ENCODE measurements around the gene AIPL1.

Gene AIPL1

DNA sequence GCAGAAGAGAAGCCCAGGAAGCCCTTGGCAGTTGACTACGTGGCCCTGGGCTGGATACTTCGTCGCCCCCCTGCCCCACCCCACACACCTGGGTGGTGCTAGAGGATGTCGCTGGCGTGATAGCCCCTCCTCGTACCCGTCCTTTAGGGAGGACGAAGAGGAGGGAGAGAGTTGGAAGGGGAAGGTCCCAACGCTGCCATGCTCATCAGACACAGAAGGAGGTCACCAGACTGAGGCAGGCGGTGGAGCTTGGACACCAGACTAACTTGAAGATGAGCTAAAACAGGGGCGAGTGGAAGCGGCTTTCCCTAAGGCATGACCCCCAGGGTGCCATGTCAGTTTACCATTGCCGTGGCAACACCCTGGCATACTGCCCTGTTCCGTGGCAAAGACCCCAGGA is 11.0 kb downstream of the AIPL1 start:
- TF ChIP-seq, protein P1, sequence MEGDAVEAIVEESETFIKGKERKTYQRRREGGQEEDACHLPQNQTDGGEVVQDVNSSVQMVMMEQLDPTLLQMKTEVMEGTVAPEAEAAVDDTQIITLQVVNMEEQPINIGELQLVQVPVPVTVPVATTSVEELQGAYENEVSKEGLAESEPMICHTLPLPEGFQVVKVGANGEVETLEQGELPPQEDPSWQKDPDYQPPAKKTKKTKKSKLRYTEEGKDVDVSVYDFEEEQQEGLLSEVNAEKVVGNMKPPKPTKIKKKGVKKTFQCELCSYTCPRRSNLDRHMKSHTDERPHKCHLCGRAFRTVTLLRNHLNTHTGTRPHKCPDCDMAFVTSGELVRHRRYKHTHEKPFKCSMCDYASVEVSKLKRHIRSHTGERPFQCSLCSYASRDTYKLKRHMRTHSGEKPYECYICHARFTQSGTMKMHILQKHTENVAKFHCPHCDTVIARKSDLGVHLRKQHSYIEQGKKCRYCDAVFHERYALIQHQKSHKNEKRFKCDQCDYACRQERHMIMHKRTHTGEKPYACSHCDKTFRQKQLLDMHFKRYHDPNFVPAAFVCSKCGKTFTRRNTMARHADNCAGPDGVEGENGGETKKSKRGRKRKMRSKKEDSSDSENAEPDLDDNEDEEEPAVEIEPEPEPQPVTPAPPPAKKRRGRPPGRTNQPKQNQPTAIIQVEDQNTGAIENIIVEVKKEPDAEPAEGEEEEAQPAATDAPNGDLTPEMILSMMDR (IDR thresholded peaks at IDR 0.05; ENCODE audit: low read length) = no peak
- TF ChIP-seq EZH2 (IDR thresholded peaks at IDR 0.05; ENCODE audit: borderline replicate concordance, low read length) = no peak
- H2AFZ ChIP-seq (ENCODE audit: low read length) = no peak overlapping the region
- no peaks in the 10 kb centered on the region for H3F3A ChIP-seq (ENCODE audit: insufficient read depth, low read length)
- H3K9ac ChIP-seq (ENCODE audit: low read length) = no peak overlapping the region
- H3K27ac ChIP-seq (ENCODE audit: low read depth, low read length, poor library complexity, severe bottlenecking) = no peak overlapping the region
- H3K4me2 ChIP-seq (ENCODE audit: low read length) = no peak overlapping the region
- H3K27me3 ChIP-seq (ENCODE audit: insufficient read depth, low read length) = 0 out of 2 replicates have a peak, but pooled peaks cover 5% of the 10 kb centered on the region
- no peaks in the 10 kb centered on the region for H4K20me1 ChIP-seq (ENCODE audit: insufficient read depth, low read length)
- no peak overlapping the region for H3K4me3 ChIP-seq (ENCODE audit: low read depth, low read length, poor library complexity, severe bottlenecking)
- H3K36me3 ChIP-seq (ENCODE audit: insufficient read depth, low read length) = no peaks in the 10 kb centered on the region
- H3K4me1 ChIP-seq (ENCODE audit: insufficient read depth, low read length, severe bottlenecking) = no peaks in the 10 kb centered on the region
- H3K79me2 ChIP-seq (ENCODE audit: insufficient read depth, low read length) = no peaks in the 10 kb centered on the region
- no peaks in the 10 kb centered on the region for H3K9me2 ChIP-seq (ENCODE audit: low read depth, low read length)
- no peaks in the 10 kb centered on the region for H3K9me3 ChIP-seq (ENCODE audit: low read length)

- H3K4me2 ChIP-seq (ENCODE audit: low read length) = no peak overlapping the region
Observed at GRCh38 chr17:6422654-6423241, 12.2 kb downstream of the AIPL1 start.

DNA sequence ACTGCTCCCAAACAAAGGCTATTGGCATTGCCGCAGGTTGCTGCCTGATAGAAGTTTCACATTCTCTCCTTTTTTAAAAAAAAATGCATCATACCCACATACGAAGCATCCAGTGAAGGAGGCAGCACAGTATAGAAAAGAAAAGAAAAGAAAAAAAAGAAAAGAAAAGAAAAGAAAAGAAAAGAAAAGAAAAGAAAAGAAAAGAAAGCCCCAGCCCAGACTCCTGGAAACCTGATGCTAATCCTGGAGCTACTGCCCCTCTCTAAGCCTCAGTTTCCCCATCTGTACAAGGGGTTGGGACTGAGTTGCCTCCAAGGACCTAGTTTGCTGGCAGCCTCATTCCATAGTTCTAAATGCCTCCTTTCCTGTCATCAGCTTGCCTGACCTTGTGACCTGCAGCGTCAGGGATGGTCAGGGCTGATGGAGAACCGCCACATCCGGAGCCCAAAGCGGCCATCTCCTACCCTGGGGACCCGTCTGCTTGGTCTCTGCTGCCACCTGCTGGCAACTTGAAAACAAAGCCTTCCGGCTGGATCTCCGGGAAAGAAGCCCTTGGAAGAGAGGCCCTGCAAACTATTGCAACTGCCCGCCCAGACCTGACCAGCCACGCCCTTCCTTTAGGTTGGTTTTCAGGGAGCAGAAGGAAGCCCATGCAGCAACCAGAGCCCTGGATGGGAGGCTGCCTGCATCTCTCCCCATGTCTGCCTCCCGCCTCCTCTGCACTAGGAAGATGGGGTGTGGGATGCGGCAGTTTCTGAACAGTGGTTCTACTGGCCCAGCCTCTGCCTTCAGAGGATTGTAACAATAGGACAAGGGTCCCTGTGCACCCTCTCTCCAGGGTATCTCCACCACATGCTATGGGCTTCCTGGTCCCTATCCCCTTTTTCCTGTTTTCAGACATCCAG is 13.0 kb downstream of the AIPL1 start:
- H3K27ac ChIP-seq (ENCODE audit: low read depth, low read length, poor library complexity, severe bottlenecking) = no peak overlapping the region
- no peaks in the 10 kb centered on the region for H3K9me3 ChIP-seq (ENCODE audit: low read length)
- no peaks in the 10 kb centered on the region for H4K20me1 ChIP-seq (ENCODE audit: insufficient read depth, low read length)
- no peaks in the 10 kb centered on the region for H3K9me2 ChIP-seq (ENCODE audit: low read depth, low read length)
- H3K27me3 ChIP-seq (ENCODE audit: insufficient read depth, low read length) = no peaks in the 10 kb centered on the region
- no peak for TF ChIP-seq EZH2 (IDR thresholded peaks at IDR 0.05; ENCODE audit: borderline replicate concordance, low read length)
- TF ChIP-seq, protein P1 (IDR thresholded peaks at IDR 0.05; ENCODE audit: low read length) = peak; percentile 71
- H3F3A ChIP-seq (ENCODE audit: insufficient read depth, low read length) = no peaks in the 10 kb centered on the region
- no peak overlapping the region for H2AFZ ChIP-seq (ENCODE audit: low read length)
- H3K4me1 ChIP-seq (ENCODE audit: insufficient read depth, low read length, severe bottlenecking) = no peaks in the 10 kb centered on the region
- H3K9ac ChIP-seq (ENCODE audit: low read length) = no peak overlapping the region
- no peaks in the 10 kb centered on the region for H3K36me3 ChIP-seq (ENCODE audit: insufficient read depth, low read length)
- no peak overlapping the region for H3K4me3 ChIP-seq (ENCODE audit: low read depth, low read length, poor library complexity, severe bottlenecking)
- H3K79me2 ChIP-seq (ENCODE audit: insufficient read depth, low read length) = no peaks in the 10 kb centered on the region
- H3K4me2 ChIP-seq (ENCODE audit: low read length) = no peak overlapping the region

More at GRCh38 chr17:6422654-6423241, 12.2 kb downstream of the AIPL1 start:
- no peaks in the 10 kb centered on the region for H3K9me2 ChIP-seq (ENCODE audit: low read depth, low read length)
- no peaks in the 10 kb centered on the region for H3F3A ChIP-seq (ENCODE audit: insufficient read depth, low read length)
- no peaks in the 10 kb centered on the region for H3K27me3 ChIP-seq (ENCODE audit: insufficient read depth, low read length)
- no peaks in the 10 kb centered on the region for H3K9me3 ChIP-seq (ENCODE audit: low read length)
- H3K9ac ChIP-seq (ENCODE audit: low read length) = no peak overlapping the region
- no peak overlapping the region for H3K4me3 ChIP-seq (ENCODE audit: low read depth, low read length, poor library complexity, severe bottlenecking)
- H2AFZ ChIP-seq (ENCODE audit: low read length) = no peak overlapping the region
- H3K36me3 ChIP-seq (ENCODE audit: insufficient read depth, low read length) = no peaks in the 10 kb centered on the region
- no peak for TF ChIP-seq EZH2 (IDR thresholded peaks at IDR 0.05; ENCODE audit: borderline replicate concordance, low read length)
- TF ChIP-seq, protein P1 (IDR thresholded peaks at IDR 0.05; ENCODE audit: low read length) = no peak
- H3K4me1 ChIP-seq (ENCODE audit: insufficient read depth, low read length, severe bottlenecking) = no peaks in the 10 kb centered on the region
- no peaks in the 10 kb centered on the region for H3K79me2 ChIP-seq (ENCODE audit: insufficient read depth, low read length)
- H3K27ac ChIP-seq (ENCODE audit: low read depth, low read length, poor library complexity, severe bottlenecking) = no peak overlapping the region
- no peaks in the 10 kb centered on the region for H4K20me1 ChIP-seq (ENCODE audit: insufficient read depth, low read length)

Data from OCI-LY1 (cell line).